K562 (cell line): ENCODE measurements around the gene SHISA4. TPM values are rescaled to one million over a fixed set of nuclear protein-coding genes. Genes with fewer than 3 reads are reported as not detected.

Experiments used
- DMBX1 ChIP-seq: fragments of 250-450 bp; sonication (Bioruptor Pico); IDR thresholded peaks from 2 replicates; pipeline ENCODE4 v1.8.0; 2022; ENCODE audit warnings: inconsistent platforms, mild to moderate bottlenecking, moderate library complexity, borderline replicate concordance
- ELF4 ChIP-seq: fragments of 450-650 bp; formaldehyde crosslinking; IDR thresholded peaks from 2 replicates; pipeline ENCODE4 v1.4.0; 2022; ENCODE audit warnings: missing genetic modification characterization
- FOXK2 ChIP-seq, 2 experiments: fragments of 450-650 bp; IDR thresholded peaks in 1 of 2; conservative IDR thresholded peaks in 1 of 2; 2 replicates each; pipeline ENCODE4 v1.6.1; 2016; ENCODE audit warnings: low read depth in 2 of 2, mild to moderate bottlenecking in 1 of 2
- GABPA ChIP-seq: fragments of 200-800 bp; sonication (Bioruptor generic); conservative IDR thresholded peaks from 2 replicates; pipeline ENCODE4 v1.6.1; 2016; ENCODE audit warnings: low read depth, missing genetic modification characterization, missing compliant biosample characterization
- HDAC6 ChIP-seq: IDR thresholded peaks from 2 replicates; pipeline ENCODE4 v1.6.1; 2012; ENCODE audit warnings: low read depth, mild to moderate bottlenecking, control low read depth, inconsistent platforms, low read length, moderate library complexity
- NFATC3 ChIP-seq: fragments of 450-650 bp; IDR thresholded peaks from 2 replicates; pipeline ENCODE4 v1.6.1; 2017; ENCODE audit warnings: mild to moderate bottlenecking
- RFX1 ChIP-seq: fragments of 450-650 bp; IDR thresholded peaks from 2 replicates; pipeline ENCODE4 v1.6.1; 2016; ENCODE audit warnings: mild to moderate bottlenecking, moderate library complexity
- RREB1 ChIP-seq: fragments of 250-450 bp; sonication (Bioruptor Pico); IDR thresholded peaks from 2 replicates; pipeline ENCODE4 v1.4.0; 2020
- TGIF2 ChIP-seq: sonication (generic); formaldehyde crosslinking; IDR thresholded peaks from 2 replicates; pipeline ENCODE4 v1.8.1; 2022; ENCODE audit warnings: mild to moderate bottlenecking, missing genetic modification reagents, moderate library complexity
- ZNF444 ChIP-seq: fragments of 250-450 bp; sonication (Bioruptor Pico); IDR thresholded peaks from 2 replicates; pipeline ENCODE4 v1.4.0; 2020; ENCODE audit warnings: mild to moderate bottlenecking, moderate library complexity
- polyA plus RNA-seq, 8 experiments: library from polyadenylated mRNA; depleted of rRNA in 4 of 8; stranded (reverse) in 5 of 8; unstranded in 3 of 8; fragments of >200 nt; fragmentation: Nextera tagmentation in 2 of 8; fragmentation: Illumina TruSeq in 1 of 8; extraction: Ambion mirVana in 2 of 8; extraction: Trizol in 1 of 8; gene quantifications; 2 replicates each; pipeline versions ENCODE4 v1.2.1 to v1.2.3, GENCODE V29; 2011 to 2014; ENCODE audit warnings: inconsistent platforms in 1 of 8, missing spikeins in 1 of 8
- total RNA-seq, 7 experiments: library from RNA; depleted of rRNA in 6 of 7; stranded (reverse); fragments of >200 nt in 6 of 7; fragmentation: Illumina TruSeq in 2 of 7; extraction: Trizol in 2 of 7; gene quantifications; 2 replicates each; pipeline versions ENCODE4 v1.2.1 to v1.2.3, GENCODE V29; 2011 to 2021; ENCODE audit warnings: low replicate concordance in 1 of 7
- TF ChIP-seq, protein P1 (sequence below): sonication (generic); formaldehyde crosslinking; IDR thresholded peaks from 2 replicates; pipeline ENCODE4 v1.8.1; 2023; ENCODE audit warnings: mild to moderate bottlenecking, missing genetic modification reagents
- TF ChIP-seq, protein P2 (sequence below): fragments of 450-650 bp; conservative IDR thresholded peaks from 2 replicates; pipeline ENCODE4 v1.6.1; 2016; ENCODE audit warnings: missing genetic modification characterization, low read depth, mild to moderate bottlenecking, control low read depth, missing compliant biosample characterization
- TF ChIP-seq, protein P3 (sequence below), 2 experiments: fragments of 450-650 bp in 1 of 2; sonication (generic) in 1 of 2; formaldehyde crosslinking; conservative IDR thresholded peaks; 2 replicates each; pipeline versions ENCODE4 v1.4.0 to v1.8.1; 2020 to 2022; ENCODE audit warnings: mild to moderate bottlenecking in 1 of 2, missing genetic modification reagents in 1 of 2
- TF ChIP-seq, protein P4 (sequence below): IDR thresholded peaks from 2 replicates; pipeline ENCODE4 v1.6.1; 2014; ENCODE audit warnings: antibody characterized with exemption

The SHISA4 gene
- total and polyA plus RNA-seq, 9 of the 15 experiments (the other 6 are each of a cell fraction or from before 2014, with no cell fraction given): 0.15 to 0.95 (median 0.68) TPM; not detected in 2

DNA sequence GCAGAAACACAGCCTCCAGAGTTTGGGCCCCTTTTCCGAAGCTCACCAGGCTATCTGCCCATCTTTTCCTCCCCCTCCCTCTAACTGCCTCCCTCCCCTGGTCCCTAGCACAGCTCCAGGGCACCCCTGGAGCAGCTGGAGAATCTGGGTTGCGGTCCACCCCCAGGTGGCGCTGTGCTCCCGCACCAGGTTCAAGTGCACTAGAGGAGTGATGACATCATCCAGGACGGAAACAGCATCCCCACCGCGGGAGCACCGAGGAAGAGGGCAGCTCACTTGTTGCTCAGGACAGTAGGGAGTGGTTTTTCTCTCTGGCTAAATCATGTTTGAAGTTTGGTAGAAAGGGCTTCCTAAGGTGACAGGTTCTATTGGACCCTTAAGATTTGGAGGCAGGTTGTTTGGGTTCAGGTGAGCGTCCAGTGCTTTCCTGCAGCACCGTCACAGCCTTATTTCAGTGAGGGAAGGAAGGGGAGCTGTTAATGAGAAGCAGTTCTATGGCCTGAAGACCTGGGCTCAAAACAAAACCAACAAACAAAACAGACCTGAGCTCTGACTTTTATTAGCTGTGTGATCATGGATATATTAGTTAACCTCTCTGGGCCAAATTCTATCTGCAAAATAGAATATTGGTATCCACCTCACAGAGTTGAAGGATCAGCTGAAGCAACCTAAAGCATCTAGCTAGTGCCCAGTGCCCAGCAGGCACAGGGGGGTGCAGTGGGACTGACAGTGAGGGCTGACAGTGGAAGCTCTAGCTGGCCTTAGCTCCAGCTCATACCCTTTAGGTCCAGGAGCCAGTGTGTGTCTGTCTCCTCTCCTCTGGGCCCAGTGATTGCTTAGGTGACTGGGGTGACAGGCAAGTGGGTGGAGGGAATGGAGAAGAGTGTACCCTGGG is 7.5 kb downstream of the SHISA4 start (continued):
- TF ChIP-seq, protein P1, sequence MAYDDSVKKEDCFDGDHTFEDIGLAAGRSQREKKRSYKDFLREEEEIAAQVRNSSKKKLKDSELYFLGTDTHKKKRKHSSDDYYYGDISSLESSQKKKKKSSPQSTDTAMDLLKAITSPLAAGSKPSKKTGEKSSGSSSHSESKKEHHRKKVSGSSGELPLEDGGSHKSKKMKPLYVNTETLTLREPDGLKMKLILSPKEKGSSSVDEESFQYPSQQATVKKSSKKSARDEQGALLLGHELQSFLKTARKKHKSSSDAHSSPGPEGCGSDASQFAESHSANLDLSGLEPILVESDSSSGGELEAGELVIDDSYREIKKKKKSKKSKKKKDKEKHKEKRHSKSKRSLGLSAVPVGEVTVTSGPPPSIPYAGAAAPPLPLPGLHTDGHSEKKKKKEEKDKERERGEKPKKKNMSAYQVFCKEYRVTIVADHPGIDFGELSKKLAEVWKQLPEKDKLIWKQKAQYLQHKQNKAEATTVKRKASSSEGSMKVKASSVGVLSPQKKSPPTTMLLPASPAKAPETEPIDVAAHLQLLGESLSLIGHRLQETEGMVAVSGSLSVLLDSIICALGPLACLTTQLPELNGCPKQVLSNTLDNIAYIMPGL (CRISPR knock-in tag): no peak
- TF ChIP-seq NFATC3 (0 out of 2 replicates have a peak, but pooled peaks have one; percentile 22), HDAC6 (no peak), ZNF444 (CRISPR knock-in tag) (peak; percentile 64; the same call in 1 of the 2 replicates), GABPA (tag) (peak; percentile 46; the same call in 1 of the 2 replicates), RREB1 (CRISPR knock-in tag) (no peak; the same call in none of the 2 replicates), TGIF2 (CRISPR knock-in tag) (no peak), FOXK2 (conservative IDR thresholded peaks at IDR 0.05 in 1 of 2, IDR thresholded peaks at IDR 0.05 in 1 of 2; ENCODE audit: low read depth in 2 of 2) (peak; percentile 49 to 78; a peak in 3 of 4 replicates), RFX1 (no peak), DMBX1 (CRISPR knock-in tag) (no peak), ELF4 (0 out of 2 replicates have a peak, but pooled peaks have one; percentile 31)
- TF ChIP-seq, protein P2, sequence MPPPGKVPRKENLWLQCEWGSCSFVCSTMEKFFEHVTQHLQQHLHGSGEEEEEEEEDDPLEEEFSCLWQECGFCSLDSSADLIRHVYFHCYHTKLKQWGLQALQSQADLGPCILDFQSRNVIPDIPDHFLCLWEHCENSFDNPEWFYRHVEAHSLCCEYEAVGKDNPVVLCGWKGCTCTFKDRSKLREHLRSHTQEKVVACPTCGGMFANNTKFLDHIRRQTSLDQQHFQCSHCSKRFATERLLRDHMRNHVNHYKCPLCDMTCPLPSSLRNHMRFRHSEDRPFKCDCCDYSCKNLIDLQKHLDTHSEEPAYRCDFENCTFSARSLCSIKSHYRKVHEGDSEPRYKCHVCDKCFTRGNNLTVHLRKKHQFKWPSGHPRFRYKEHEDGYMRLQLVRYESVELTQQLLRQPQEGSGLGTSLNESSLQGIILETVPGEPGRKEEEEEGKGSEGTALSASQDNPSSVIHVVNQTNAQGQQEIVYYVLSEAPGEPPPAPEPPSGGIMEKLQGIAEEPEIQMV (tag): no peak
- TF ChIP-seq, protein P3, sequence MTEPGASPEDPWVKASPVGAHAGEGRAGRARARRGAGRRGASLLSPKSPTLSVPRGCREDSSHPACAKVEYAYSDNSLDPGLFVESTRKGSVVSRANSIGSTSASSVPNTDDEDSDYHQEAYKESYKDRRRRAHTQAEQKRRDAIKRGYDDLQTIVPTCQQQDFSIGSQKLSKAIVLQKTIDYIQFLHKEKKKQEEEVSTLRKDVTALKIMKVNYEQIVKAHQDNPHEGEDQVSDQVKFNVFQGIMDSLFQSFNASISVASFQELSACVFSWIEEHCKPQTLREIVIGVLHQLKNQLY (CRISPR knock-in tag; conservative IDR thresholded peaks at IDR 0.05): no peak
- TF ChIP-seq, protein P4, sequence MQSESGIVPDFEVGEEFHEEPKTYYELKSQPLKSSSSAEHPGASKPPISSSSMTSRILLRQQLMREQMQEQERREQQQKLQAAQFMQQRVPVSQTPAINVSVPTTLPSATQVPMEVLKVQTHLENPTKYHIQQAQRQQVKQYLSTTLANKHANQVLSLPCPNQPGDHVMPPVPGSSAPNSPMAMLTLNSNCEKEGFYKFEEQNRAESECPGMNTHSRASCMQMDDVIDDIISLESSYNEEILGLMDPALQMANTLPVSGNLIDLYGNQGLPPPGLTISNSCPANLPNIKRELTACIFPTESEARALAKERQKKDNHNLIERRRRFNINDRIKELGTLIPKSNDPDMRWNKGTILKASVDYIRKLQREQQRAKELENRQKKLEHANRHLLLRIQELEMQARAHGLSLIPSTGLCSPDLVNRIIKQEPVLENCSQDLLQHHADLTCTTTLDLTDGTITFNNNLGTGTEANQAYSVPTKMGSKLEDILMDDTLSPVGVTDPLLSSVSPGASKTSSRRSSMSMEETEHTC: no peak
